SU-DHL-6 (cell line): ENCODE measurements around the gene MUC20.

ENCODE experiments used
- EZH2phosphoT487 ChIP-seq: fragments of 200-600 bp; sonication (generic), shearing (Covaris generic); conservative IDR thresholded peaks from 2 replicates; pipeline ENCODE4 v1.6.1; 2018; ENCODE audit warnings: mild to moderate bottlenecking, antibody characterized with exemption, low read length, moderate library complexity, mixed read lengths
- TF ChIP-seq, protein P1 (sequence below): fragments of 200-600 bp; sonication (generic); IDR thresholded peaks from one replicate; pipeline ENCODE4 v1.5.1; 2017; ENCODE audit warnings: antibody characterized with exemption, mild to moderate bottlenecking, low read length, moderate library complexity; ENCODE audit not compliant: insufficient read depth, poor library complexity, severe bottlenecking

DNA sequence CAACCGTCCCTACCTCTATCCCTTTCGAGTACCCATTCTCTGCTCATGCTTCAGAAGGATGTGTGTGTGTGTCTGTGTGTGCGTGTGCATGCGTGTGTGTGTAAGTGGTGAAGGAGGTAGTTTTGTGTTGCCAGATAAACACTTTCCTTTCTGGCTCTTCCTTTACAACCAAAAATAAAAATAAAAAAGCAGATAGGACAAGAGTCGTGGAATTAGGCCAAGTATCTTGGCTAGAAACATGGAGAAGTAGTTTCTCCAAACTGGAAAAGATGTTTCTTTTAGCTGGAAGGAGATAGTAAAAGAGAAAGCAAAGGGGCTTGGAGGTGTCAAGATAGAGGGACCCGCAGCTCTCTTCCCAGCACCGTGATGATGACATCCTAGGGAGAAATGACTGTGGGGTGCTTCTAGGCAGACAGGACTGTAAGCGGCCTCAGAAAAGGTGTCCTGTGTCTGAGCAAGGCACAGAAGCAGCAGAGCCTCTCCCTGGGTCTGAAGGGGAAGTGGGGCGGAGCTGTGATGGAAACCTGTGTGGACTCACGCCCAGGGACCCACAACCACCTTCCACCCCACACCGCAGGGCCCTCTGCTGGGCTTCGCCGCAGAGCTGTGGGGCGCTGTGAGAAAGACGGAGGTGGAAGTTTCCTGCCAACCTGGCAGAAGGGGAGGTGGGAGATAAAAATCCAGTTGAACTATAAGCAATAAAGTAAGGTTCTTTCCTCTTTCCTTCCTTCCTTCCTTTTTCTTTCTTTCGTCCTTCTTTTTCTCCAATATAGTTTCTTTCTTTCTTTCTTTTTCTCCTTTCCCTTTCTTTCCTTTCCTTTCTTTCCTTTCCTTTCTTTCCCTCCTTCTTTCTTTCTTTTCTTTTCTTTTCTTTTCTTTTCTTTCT lies 35.3 kb downstream of the MUC20 start:
- TF ChIP-seq, protein P1, sequence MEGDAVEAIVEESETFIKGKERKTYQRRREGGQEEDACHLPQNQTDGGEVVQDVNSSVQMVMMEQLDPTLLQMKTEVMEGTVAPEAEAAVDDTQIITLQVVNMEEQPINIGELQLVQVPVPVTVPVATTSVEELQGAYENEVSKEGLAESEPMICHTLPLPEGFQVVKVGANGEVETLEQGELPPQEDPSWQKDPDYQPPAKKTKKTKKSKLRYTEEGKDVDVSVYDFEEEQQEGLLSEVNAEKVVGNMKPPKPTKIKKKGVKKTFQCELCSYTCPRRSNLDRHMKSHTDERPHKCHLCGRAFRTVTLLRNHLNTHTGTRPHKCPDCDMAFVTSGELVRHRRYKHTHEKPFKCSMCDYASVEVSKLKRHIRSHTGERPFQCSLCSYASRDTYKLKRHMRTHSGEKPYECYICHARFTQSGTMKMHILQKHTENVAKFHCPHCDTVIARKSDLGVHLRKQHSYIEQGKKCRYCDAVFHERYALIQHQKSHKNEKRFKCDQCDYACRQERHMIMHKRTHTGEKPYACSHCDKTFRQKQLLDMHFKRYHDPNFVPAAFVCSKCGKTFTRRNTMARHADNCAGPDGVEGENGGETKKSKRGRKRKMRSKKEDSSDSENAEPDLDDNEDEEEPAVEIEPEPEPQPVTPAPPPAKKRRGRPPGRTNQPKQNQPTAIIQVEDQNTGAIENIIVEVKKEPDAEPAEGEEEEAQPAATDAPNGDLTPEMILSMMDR: no peak
- no peak for TF ChIP-seq EZH2phosphoT487
